HEK293T (cell line): ENCODE results near the gene DGKH.
A peak's percentile ranks its signal among the peaks of the same experiment; 100 is the strongest.

ENCODE experiments used
- CTCF ChIA-PET: fragments of 350-600 bp; formaldehyde crosslinking; extraction: SDS; loops from one replicate; lab custom pipeline; 2021; ENCODE audit warnings: antibody characterized with exemption, inconsistent platforms; lab: Yijun Ruan, JAX
- POLR2A ChIA-PET: fragments of 350-600 bp; formaldehyde crosslinking; extraction: SDS; loops from one replicate; lab custom pipeline; 2020; ENCODE audit warnings: antibody characterized with exemption, inconsistent platforms; lab: Yijun Ruan, JAX
- DNase-seq: peaks from one replicate; pipeline ENCODE4 v3.0.0; 2012; ENCODE audit warnings: mixed read lengths; ENCODE audit errors: extremely low spot score
- ARNT ChIP-seq: fragments of 450-650 bp; IDR thresholded peaks from 2 replicates; pipeline ENCODE4 v1.6.1; 2017; ENCODE audit warnings: mild to moderate bottlenecking
- BHLHE40 ChIP-seq: fragments of 450-650 bp; IDR thresholded peaks from 2 replicates; pipeline ENCODE4 v1.6.1; 2016; ENCODE audit warnings: mild to moderate bottlenecking, moderate library complexity, borderline replicate concordance
- CTBP1 ChIP-seq: fragments of 450-650 bp; IDR thresholded peaks from 2 replicates; pipeline ENCODE4 v1.6.1; 2016; ENCODE audit warnings: borderline replicate concordance
- ELF4 ChIP-seq: fragments of 450-650 bp; IDR thresholded peaks from 2 replicates; pipeline ENCODE4 v1.6.1; 2017; ENCODE audit warnings: antibody characterized with exemption
- FOXA1 ChIP-seq: fragments of 450-650 bp; IDR thresholded peaks from 2 replicates; pipeline ENCODE4 v1.6.1; 2016; ENCODE audit warnings: mild to moderate bottlenecking
- FOXK2 ChIP-seq: fragments of 450-650 bp; IDR thresholded peaks from 2 replicates; pipeline ENCODE4 v1.6.1; 2016; ENCODE audit warnings: mild to moderate bottlenecking
- FOXM1 ChIP-seq: fragments of 450-650 bp; IDR thresholded peaks from 2 replicates; pipeline ENCODE4 v1.6.1; 2017; ENCODE audit warnings: mild to moderate bottlenecking, borderline replicate concordance
- HDGF ChIP-seq: fragments of 450-650 bp; IDR thresholded peaks from 2 replicates; pipeline ENCODE4 v1.6.1; 2017; ENCODE audit warnings: antibody characterized with exemption, borderline replicate concordance
- L3MBTL2 ChIP-seq: fragments of 450-650 bp; conservative IDR thresholded peaks from 2 replicates; pipeline ENCODE4 v1.6.1; 2016; ENCODE audit warnings: mild to moderate bottlenecking
- LEF1 ChIP-seq: fragments of 450-650 bp; IDR thresholded peaks from 2 replicates; pipeline ENCODE4 v1.6.1; 2017; ENCODE audit warnings: mild to moderate bottlenecking, borderline replicate concordance
- NFRKB ChIP-seq: fragments of 450-650 bp; IDR thresholded peaks from 2 replicates; pipeline ENCODE4 v1.6.1; 2016; ENCODE audit warnings: mild to moderate bottlenecking, moderate library complexity
- PKNOX1 ChIP-seq: fragments of 450-650 bp; IDR thresholded peaks from 2 replicates; pipeline ENCODE4 v1.6.1; 2016
- SP1 ChIP-seq: fragments of 450-650 bp; IDR thresholded peaks from 2 replicates; pipeline ENCODE4 v1.6.1; 2017
- SUZ12 ChIP-seq: fragments of 450-650 bp; IDR thresholded peaks from 2 replicates; pipeline ENCODE4 v1.6.1; 2016; ENCODE audit warnings: mild to moderate bottlenecking
- TARDBP ChIP-seq: fragments of 450-650 bp; IDR thresholded peaks from 2 replicates; pipeline ENCODE4 v1.6.1; 2016
- ZNF384 ChIP-seq: fragments of 450-650 bp; IDR thresholded peaks from 2 replicates; pipeline ENCODE4 v1.6.1; 2016

DGKH gene

DNA sequence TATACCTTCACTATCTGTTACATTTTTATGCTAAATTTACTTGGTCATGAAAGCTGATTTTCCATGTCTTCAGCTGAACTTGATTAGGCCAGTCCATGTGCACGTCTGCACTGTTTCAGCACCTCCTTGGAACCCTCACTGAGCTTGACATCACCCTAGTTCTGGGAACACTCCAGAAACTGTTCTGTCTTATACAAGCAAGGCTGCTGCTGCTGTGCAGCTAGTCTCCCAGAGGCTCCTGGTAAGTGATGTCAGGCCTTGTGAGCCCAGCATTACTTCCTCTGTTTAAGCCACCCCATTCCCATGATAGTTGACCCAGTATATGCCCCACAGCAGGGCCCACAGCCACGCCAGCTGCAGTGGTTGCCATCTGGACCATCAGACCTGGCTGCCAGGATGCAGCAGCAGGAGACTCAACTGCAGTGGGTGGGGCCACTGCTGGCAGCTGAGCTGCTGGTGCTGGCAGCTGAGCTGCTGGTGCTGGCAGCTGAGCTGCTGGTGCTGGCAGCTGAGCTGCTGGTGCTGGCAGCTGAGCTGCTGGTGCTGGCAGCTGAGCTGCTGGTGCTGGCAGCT, 133.0 kb downstream of the DGKH start:
- no peak for DNase-seq
- no peak for TF ChIP-seq L3MBTL2
- TF ChIP-seq BHLHE40 = no peak
- no peak for TF ChIP-seq ELF4
- TF ChIP-seq ZNF384 = no peak
- no peak for TF ChIP-seq SP1
- TF ChIP-seq TARDBP = no peak
- TF ChIP-seq HDGF = no peak
- no peak for TF ChIP-seq ARNT
- no peak for TF ChIP-seq FOXM1
- POLR2A ChIA-PET = no interaction called here
- CTCF ChIA-PET = no interaction called here

GRCh38 chr13:42189061-42189460, 140.6 kb downstream of the DGKH start:
- DNase-seq = no peak
- TF ChIP-seq ELF4 (no peak), SP1 (no peak), FOXA1 (no peak), TARDBP (no peak), HDGF (no peak), L3MBTL2 (no peak), BHLHE40 (no peak), CTBP1 (no peak), NFRKB (no peak), FOXK2 (no peak), ARNT (no peak), SUZ12 (no peak), PKNOX1 (no peak), ZNF384 (no peak), FOXM1 (no peak), LEF1 (no peak)
- CTCF ChIA-PET = no interaction called here
- POLR2A ChIA-PET = no interaction called here

- no peak for DNase-seq
- POLR2A ChIA-PET = no interaction called here
- CTCF ChIA-PET = no interaction called here
- TF ChIP-seq L3MBTL2 = no peak
- no peak for TF ChIP-seq ZNF384
- TF ChIP-seq NFRKB = no peak
- no peak for TF ChIP-seq ARNT
- TF ChIP-seq FOXM1 = no peak
- TF ChIP-seq PKNOX1 = no peak
- no peak for TF ChIP-seq TARDBP
- TF ChIP-seq FOXA1 = no peak
- TF ChIP-seq LEF1 = no peak
- no peak for TF ChIP-seq BHLHE40
- TF ChIP-seq FOXK2 = no peak
- no peak for TF ChIP-seq ELF4
- TF ChIP-seq SUZ12 = no peak
- TF ChIP-seq HDGF = no peak
- no peak for TF ChIP-seq CTBP1
- TF ChIP-seq SP1 = no peak
Measured at GRCh38 chr13:42190529-42190928, 142.1 kb downstream of the DGKH start.

DNA sequence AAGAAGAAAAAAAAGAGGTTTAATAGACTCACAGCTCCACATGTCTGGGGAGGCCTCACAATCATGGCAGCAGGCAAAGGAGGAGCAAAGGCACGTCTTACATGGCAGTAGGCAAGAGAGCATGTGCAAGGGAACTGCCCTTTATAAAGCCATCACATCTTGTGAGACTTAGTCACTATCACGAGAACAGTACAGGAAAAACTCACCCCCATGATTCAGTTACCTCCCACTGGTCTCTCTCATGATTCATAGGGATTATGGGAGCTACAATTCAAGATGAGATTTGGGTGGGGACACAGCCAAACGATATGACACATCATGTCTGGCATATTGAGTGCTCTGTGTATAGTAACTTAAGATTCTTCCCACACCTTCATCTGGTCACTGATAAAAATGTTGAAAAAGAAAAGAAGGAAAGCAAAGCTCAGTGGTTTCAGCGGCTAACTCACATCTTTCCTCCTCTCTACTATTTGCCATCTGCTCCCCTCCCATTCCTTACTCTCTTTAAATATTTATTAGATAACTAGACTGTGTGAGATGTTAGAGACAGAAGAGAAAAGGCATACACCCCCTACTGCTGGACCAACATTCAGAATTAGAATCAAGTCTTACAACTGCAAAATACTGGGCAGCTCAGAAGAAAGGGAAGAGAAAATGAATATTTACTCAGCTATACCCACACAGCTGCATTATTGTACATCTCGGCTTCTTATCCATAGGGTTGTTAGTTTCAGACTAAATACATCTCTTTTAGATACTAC, 163.4 kb downstream of the DGKH start:
- ChIA-PET CTCF (no interaction called here), POLR2A (no interaction called here)
- TF ChIP-seq ELF4 (no peak), HDGF (no peak), LEF1 (no peak), BHLHE40 (no peak), TARDBP (no peak), SUZ12 (no peak), SP1 (no peak), FOXM1 (no peak), CTBP1 (no peak), NFRKB (no peak), FOXA1 (no peak), L3MBTL2 (no peak)
- DNase-seq = no peak

GRCh38 chr13:42214446-42214845, 166.0 kb downstream of the DGKH start:
- DNase-seq = no peak
- ChIA-PET CTCF (no interaction called here), POLR2A (no interaction called here)
- TF ChIP-seq L3MBTL2 = no peak
- no peak for TF ChIP-seq CTBP1
- no peak for TF ChIP-seq FOXK2
- TF ChIP-seq NFRKB = no peak

DNA sequence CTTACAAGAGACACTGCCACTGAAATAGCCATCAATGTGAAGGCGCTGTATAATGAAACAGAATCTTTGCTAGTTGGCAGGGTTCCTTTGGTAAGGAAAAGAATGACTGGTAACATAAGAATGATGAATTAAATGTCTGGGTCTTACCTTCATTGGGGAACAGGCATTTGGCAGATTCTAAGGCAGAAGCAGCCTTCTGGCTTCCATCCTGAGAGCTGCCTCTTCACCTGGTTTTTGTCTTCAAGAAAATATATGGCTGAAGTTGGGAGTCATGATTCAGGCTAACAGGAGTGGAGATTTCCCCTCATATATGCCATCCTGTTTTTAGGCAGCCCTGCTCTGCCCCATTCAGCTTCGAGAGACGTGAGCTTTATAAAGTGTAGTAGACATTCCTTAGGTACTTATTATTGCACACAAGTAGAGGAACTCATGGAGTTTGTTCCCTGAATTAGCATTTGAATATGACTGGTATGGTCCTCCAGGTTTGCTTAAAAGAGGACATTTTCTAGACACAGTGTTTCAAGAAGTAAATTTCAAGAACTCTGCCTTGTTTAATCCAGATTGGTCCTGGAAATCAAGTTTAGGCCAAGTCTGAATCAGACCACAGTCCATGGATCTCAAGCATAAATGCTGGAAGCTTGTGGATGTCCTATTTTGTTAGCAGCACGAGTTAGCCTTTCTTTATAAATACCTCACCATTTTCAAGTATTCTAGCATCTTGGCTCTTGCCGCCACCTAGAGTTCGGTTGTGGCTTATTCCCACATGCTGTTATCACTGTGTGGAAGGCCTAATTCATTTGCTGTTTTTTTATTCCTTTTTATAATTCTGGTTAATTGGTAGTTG, 167.4 kb downstream of the DGKH start:
- ChIA-PET CTCF (interaction anchor here (0.6 kb wide), 1 partner anchor 536 kb away, joined by 3 read pairs; no protein-coding TSS in a partner anchor), POLR2A (no interaction called here)
- TF ChIP-seq FOXA1 = no peak
- no peak for TF ChIP-seq ELF4
- TF ChIP-seq ZNF384 = no peak
- no peak for TF ChIP-seq CTBP1
- TF ChIP-seq FOXK2 = no peak
- no peak for TF ChIP-seq BHLHE40
- no peak for TF ChIP-seq ARNT
- TF ChIP-seq L3MBTL2 = no peak
- no peak for TF ChIP-seq PKNOX1
- no peak for TF ChIP-seq SUZ12
- no peak for TF ChIP-seq SP1
- TF ChIP-seq FOXM1 = no peak
- TF ChIP-seq NFRKB = no peak
- peak; percentile 40 for DNase-seq
